MV-4-11 (cell line): ENCODE data around the gene SPAG16.

Experiments used
- DNase-seq: peaks from one replicate; lab custom pipeline; 2025; lab: John Stamatoyannopoulos, UW

SPAG16 gene

DNA sequence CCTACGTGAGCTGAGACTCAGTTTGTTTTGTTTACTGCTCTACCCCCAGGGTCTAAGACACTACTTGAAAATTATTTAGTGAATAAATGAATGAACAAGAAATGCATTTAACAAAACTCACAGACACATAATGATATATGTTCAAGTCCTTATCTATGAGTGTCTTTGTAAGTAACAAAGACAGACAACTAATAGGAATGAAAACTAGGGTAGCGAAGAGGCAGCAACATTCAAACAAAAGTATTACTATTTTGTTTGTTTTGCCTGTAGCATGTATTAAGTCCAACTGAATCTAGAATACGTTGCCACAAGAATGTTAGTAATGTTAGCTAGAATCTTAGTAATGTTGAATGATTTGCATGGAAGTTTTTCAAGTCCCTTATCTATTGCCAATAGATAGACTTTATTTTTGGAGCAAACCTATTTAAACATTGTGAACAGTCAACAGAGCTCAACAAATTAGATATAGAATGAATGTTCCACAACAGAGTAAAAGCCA lies 981.8 kb downstream of the SPAG16 start:
- no peak for DNase-seq

DNA sequence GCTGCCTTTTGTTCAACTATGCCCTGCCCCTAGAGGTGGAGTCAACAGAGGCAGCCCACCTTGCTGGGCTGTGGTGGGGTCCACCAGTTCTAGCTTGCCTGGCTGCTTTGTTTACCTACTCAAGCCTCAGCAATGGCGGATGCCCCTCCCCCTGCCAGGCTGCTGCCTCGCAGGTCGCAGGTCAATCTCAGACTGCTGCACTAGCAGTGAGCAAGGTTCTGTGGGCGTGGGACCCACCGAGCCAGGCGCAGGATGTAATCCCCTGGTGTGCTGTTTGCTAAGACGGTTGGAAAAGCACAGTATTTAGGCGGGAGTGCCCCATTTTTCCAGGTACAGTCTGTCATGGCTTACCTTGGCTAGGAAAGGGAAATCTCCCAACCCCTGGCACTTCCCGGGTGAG lies 993.6 kb downstream of the SPAG16 start:
- DNase-seq: no peak

DNA sequence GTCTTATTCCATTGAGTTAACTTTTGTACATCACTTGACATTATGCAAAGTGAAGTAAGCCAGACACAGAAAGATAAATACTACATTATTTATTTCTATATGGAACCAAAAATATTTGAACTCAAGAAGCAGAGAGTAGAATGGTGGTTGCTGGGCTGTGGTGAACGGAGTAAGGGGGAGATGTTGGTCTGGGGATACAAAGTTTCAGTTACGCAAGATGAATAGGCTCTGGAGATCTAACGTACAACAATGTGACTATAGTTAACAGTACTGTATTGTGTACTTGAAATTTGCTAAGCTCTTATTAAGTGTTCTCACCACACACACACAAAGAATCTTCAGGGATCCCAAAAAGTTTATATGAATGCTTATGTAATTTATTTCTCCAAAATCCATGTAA lies 1001.7 kb downstream of the SPAG16 start:
- DNase-seq: no peak

DNA sequence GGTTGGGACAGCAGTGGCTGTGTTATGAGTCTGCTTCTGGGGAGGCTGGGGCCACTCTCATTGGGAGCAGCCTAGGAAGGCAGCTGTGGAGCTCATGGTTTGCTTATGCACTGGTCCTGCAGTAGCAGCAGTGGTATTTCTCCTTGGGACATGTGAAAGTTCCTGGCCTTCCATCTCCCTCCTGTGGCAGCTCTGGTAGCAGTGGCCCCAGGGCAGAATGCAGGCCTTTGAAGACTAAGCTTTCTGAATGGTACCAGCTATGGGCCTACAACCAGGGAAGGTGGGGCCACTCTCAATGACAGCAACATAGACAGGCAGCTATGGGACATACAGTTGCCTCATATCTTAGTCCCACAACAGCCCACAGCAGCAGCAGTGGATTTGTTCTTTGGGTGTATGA lies 1009.3 kb downstream of the SPAG16 start:
- DNase-seq: no peak

DNA sequence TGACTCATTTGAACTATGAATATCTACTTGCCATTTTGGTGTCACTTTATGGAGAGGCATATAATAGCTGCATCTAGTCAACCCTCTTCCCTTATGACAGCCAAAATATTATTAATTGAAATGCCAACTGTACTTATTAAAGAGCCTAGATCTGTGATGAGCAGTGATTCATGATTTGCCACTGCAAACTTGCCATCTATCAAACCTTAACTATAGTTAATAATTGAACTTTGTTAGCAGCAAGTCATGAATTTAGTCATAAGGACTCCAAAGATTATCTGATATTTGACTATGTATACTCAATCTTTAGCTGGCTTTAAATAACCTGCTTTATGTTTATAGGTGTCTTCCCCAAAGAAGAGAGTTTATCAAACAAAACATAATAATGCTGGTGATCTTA lies 1010.2 kb downstream of the SPAG16 start:
- DNase-seq: no peak

DNA sequence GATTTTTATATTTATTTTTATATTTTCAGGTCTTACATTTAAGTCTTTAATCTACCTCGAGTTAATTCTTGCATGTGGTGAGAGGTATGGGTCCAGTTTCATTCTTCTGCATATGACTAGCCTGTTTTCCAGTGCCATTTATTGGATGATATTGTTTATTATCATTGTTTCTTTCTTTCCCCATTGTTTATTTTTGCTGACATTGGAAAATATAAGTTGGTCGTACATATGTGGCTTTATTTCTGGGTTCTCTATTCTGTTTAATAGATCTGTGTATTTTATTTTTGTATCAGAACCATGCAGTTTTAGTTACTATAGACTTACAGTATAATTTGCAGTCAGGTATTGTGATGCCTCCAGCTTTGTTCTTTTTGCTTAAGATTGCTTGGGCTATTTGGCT lies 1013.2 kb downstream of the SPAG16 start:
- no peak for DNase-seq

DNA sequence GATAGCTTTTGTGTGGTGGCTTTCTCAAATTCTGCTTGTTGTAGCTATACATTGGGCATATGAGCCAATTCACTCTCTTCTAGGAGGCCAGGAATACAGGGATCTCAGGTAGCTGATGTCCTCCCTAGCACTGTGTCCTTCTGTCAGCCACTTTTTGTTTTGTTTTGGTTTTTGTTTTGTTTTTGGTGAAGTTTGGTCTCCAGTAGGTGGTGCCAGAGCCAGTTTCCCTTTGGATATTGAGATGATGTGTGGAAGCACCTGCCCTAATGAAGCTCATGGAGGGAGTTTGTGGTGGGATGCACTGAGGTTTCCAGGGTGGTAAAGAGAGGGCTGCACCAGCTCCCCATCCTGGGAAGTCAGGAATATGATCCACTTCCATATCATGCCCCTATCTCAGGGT lies 1026.1 kb downstream of the SPAG16 start:
- no peak for DNase-seq

DNA sequence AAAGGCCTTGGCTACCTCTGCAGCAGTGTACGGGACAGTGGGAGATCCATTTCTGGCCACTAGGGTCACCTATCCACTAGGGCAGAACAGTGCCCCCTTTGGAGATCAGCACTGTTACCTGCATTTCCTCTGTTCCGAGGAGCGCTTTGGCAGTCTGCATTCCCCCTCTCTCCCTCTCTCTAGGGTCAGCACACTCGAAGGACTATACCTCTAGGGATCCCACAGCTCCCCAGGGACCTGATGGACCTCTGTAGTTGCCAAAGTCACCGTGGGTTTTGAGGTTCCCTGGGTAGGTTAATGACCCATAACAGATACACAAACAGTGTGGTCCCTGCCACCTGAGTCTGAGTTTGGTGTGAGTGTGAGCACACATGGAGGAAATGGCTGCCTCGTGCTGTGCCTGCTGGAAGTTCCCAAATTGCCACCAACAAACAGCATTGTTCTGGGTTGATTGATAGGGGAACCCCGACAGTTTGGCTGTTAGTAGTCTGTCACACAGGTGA lies 1026.8 kb downstream of the SPAG16 start:
- DNase-seq: no peak

DNA sequence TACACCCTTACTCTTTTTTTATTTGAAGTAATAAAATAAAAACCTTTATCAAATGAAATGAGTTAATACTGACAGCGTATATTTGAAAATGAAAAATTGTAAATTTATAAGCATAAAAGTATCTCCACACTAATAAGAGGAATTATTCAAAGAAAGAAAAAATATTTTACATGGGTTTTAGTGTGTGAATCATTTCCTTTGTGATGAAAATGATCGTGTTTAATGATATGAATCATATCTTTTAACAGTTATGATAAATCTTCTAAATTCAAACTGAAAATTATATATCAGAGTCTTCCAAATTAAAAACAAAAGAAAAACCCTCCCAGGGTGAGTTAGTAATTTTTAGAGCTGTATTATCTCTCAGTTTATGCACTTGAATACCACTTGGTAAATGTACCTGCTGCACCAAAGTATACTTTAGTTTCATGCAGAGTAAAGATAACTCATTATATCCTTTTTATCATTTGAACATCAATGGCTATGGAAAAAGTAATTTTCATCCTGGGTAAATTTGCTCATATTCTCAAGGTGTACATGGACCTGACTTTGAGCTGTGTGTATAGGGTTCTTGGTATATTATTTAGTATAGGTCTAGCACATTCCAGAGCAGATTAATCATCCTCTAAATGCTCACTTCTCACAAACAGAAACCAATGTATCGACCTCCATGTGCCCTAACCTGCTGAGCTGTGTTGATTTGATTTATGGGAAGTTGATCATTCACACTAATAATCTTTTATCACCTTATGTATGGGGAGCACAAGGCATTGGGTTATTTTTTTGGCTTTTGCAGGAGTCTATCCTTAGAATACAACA lies 1027.9 kb downstream of the SPAG16 start:
- no peak for DNase-seq

DNA sequence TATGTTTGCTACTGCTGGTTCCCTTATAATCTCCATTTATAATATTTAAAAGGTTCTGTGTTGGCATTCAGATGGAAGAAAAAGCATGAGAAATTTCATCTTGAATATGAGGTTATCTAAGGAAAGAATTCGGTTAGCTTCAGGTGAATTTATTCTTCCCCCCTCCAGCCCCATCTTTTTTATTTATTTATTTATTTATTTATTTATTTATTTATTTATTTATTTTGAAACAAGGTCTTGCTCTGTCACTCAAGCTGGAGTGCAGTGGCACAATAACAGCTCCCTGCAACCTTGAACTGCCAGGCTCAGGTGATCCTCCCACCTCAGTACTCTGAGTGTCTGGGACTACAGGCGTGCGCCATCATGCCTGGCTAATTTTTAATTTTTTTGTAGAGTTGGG lies 1031.1 kb downstream of the SPAG16 start:
- no peak for DNase-seq

DNA sequence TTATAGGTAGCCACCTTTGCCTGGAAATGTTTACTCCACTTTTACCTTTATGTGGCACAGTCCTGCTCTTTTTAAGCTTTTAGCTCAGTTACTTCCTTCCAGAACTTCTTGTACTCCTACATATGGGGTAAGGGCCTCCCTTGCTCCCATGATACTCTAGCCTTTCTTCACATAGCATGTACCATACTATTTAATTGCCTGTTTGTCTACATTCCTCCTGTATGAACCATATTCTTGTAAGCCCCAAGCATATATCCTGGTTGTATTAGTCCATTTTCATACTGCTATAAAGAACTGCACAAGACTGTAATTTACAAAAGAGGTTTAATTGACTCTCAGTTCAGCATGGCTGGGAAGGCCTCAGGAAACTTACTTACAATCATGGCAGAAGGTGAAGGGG lies 1035.9 kb downstream of the SPAG16 start:
- DNase-seq: no peak

DNA sequence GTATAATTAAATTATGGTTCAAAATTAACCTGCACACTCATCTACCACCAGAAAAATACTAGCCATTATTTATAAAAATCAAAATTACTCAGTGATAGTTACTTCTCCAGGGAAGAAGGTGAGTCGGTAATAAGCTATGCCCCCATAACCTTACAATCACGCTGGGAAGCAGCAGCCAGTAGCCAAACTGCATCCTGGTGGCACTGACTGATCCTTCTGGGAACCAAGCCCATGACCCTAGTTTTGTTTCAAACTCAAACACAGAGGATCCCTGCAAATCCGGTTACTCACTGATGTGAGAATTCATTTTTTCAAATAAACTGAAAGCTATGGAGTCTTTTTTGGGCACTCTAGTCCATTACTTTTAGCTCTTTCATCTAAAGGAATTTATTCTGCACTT lies 1038.4 kb downstream of the SPAG16 start:
- DNase-seq: no peak

DNA sequence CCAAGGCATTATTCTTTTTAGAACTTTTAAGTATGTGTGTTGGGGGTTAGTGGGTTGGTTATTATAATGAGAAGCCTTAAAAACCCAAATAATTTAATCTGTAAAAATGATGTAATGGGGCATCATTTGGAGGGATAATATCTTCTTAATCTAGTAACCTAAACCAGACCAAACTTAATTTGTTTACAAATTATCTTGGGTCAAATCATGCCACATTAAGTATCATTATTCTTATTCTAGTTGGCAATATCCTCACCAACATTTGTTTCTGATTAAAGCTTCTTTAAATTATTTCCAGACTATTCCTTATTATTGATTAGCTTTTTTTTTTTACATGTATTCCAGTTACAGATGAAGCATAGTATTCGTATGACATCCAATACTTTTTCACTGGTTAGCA lies 1041.1 kb downstream of the SPAG16 start:
- no peak for DNase-seq

DNA sequence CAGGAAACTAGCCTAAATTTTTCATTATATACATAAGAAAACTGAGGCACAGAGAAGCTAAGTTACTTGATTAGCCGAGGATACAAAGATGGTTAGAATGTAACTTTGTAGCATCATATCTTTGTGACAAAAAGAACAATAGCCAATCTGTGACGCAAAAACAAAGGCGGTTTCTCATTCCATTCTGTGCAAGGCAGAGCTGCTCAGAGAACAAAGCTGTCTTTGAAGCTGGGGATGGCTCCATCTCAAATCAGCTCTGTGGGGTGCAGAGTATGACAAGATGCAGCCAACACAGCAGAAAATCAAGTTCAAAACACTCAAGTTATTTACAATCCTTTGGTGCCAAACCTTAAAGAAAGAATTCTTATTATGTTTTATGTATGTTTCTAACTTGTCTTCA lies 1044.7 kb downstream of the SPAG16 start:
- DNase-seq: no peak

DNA sequence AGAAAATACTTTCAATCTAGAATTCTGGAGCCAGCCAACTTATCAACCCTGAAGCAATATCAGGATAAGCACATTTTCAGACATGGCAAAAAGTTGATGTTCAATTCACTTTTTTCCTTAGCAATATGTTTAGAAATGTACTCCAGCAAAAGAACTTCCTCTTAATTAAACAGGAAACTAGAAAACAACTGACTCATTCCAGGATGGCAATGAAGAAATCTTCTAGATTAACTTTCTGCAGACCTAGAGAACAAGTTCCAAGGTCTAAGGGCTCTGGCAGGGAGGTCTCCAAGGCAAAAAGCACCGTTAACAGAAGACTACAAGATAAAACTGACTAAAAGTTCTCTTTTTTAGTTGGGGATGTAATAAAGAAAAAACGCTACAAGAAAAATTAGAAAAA lies 1057.4 kb downstream of the SPAG16 start:
- DNase-seq: peak; percentile 31

DNA sequence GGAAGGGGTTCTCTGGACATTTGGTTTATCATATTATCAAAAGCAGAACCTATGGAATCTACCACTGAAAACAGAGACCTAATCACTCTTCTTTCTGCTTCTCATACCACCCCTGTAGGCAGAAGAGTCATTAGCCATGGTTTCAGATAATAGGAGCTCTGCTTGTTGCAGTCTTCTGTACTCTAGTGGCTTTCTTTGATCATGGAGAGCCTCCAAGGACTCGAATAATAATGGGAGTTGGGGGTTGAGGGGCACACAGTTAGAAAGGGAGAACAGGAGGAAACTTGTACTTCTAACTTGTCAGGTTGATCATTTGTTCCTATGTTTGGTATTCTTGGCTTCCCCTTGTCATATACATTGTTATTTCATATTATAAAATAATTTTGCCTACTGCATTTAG lies 1074.2 kb downstream of the SPAG16 start:
- no peak for DNase-seq

DNA sequence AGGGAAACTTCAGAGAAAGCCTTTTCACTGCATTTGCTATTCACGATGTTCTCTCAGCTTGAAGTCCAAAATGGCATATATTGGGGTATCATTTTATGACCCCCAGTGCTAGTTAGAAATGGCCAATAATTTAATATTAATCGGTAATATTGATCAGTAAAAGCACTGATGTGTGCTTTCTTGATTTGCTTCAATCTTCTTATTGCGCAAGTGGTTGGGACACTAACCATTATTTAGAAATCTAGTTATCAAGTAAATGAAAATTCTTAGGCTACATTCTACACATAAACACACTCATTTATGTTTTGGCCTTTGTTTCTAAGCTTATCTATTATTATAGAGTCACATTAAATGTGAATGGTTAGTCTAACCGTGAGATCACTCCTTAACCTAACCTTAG lies 1076.9 kb downstream of the SPAG16 start:
- no peak for DNase-seq

DNA sequence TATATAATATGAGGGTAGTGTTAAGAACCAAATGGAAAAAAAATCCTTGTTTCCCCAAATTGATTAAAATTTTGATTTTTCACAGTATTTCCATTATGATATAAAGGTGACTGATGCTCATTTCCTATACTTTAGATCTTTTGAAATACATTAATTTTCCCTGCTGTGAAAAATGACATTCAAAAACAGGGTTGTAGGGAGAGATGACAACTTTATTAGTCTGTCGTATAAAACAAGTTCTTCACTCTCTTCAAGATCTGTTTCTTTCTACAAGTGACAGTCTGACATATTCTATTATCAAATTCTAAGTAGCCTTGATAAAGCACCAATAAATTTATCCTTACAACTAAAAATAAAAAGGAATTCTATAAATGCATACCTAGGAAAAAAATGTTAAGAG lies 1081.3 kb downstream of the SPAG16 start:
- DNase-seq: no peak

DNA sequence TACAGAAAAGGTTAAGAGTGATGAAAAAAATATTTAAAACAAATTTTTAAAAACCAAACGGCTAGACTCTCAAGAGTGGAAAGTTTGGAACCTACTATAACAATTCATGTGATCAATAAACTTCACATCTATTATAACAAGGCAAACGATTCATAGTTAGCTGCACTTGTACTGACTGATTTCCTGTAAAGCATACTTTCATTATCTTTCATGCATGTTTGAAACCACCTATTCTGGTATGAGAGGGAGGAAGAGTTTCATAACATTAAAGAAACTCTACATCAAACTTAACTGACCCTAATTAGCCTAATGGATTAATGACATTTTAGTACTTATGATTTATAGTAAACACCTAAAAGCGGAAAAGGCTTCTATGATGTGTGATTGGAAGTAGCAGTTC lies 1082.9 kb downstream of the SPAG16 start:
- no peak for DNase-seq

DNA sequence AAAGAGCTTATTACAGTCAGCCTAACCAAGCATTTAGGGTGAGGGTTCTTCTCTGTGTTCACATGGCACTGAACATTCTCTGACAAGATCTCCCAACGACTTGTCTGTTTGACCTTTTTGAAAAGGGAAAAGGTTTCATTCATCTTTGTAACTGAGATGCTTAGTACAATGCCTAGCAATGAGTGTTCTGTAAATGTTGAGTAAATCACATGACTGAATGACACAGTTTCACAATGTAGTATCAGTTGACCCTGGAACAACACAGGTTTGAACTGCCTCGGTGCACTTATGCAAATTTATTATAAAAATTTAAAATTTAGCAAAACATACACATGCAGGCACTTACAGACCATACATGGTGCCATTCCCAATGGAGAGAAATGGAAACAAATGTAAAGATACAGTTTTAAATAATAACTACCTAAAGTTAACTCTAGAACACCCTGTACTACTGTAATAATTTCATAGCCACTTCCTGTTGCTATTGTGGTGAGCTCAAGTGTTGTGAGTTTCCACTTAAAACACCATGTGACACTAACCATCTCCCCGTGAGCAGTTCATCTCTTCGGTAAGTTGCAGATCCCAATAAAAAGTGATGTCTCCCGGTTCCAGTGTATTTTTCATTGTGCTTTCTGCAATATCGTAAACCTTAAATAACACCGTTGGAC lies 1092.5 kb downstream of the SPAG16 start:
- DNase-seq: no peak

DNA sequence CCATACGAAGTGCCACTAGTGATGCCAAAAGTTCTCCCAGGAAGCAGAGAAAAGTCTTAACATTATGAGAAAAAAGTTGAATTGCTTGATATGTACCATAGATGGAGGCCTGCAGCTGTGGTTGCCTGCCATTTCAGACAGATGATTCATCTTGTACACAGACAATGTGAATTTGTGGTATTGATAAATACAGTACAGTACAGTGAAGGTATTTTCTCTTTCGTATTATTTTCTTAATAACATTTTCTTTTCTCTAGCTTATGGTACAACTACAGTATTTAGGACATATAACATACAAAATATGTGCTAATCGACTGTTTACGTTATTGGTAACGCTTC lies 1093.0 kb downstream of the SPAG16 start:
- DNase-seq: no peak

DNA sequence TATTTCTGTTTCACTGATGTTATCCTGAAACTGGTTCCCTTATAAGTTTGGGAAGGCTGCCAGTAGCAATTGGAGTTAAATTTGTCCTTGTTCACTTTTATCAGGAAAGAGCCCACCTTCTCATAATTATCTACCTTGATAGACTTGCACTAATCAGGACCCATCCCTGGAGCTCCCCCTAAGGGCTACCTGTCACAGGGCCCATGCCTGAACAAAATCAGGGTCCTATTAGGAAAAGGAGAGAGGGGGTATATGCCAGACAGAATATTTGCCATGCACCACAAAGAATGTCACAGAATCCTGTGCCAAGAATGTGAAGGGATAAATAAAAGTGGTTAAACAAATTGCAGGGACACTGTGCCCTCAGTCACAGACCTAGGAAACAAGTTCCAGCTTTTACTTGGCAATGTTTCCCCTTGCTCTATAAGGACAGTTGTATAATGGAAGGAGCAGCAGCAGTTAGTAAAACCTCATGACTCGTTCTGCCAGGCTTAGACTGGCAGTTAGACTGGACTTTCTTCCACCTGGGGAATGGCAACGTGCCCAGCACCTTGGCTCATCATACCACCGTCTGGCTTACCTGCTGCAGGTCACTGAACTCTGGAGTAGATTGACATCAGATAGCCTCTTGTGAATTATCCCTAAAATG lies 1094.3 kb downstream of the SPAG16 start:
- DNase-seq: no peak

DNA sequence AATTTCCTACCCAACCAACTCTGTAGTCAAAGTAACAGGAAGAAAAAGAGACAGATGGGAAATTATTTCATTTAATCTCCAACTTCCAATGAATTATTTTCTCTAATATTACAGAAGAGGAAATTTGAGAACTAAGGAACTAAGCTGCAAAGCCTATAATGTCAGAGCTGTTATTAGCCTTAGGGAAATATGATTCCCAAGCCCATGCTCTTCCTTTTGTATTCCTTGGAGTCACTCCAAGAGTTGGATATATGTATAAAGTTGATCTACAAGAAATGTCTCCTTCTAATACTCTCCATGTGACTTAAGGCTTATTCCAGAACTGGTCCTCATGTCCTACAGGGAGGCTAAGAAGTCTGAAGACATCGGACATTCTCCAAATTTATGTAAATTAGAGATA lies 1095.0 kb downstream of the SPAG16 start:
- no peak for DNase-seq
